Activated naive CD8-positive, alpha-beta T cell treated with anti-CD3 and anti-CD28 coated beads, Interleukin-2, amount 50 U/mL, for 16 hours (primary cell): ENCODE measurements around the gene ARHGEF16.

Experiments used
- DNase-seq: peaks from one replicate; pipeline ENCODE4 v3.0.0-alpha.2; 2020; ENCODE audit warnings: low read depth, low spot score

Gene ARHGEF16

DNA sequence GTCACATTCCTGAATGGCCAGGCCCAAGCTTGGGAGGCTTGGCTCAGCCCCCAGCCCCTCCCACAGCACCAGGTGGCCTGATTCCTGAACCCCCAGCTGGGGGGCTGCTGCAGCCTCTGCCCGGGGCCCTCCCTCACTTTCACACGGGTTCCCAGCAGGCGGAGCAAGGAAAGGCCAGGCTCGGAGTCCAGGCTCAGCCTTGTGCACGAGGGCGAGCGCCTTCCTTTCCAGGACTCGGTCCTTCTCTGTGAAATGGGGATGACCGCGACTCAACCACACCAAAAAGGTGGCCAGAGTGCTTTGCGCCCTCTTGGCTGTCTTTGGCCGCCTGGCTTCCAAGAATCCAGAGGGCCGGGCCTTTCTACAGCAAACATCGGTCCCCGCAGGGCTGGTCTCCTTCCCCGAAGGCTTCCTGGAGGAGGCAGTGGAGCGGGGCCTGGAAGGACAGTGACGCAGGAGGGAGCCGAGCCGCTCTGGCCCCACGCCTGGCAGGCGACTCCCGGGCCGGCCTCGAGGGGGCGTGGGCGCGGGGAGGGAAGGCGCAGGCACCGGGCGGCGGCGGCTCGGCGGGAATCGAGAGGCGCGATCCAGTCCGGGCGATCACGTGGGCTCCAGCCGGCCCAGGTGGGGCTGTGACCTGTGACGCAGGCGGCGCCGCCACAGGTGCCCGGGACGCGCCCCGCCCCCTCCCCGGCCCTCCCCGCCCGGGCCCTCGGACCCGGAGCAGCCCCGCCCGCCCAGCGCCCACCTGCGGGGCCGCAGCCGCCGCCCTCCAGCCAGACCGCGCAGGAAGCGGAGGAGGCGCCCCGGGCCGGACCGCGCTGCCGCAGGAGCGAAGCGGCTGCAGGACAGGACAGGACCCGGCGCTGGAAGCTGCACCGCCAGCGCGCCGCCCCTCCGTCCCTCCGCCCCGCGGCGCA lies at the start of gene ARHGEF16:
Gene ARHGEF16 (plus strand): TSS at position 775 of the 920 bp plus-strand sequence. CDS start 8,420 bp downstream, outside the sequence.
- no peak for DNase-seq

GRCh38 chr1:3404801-3405200 lies 49.7 kb upstream of the ARHGEF16 start:
- DNase-seq, result no peak

DNA sequence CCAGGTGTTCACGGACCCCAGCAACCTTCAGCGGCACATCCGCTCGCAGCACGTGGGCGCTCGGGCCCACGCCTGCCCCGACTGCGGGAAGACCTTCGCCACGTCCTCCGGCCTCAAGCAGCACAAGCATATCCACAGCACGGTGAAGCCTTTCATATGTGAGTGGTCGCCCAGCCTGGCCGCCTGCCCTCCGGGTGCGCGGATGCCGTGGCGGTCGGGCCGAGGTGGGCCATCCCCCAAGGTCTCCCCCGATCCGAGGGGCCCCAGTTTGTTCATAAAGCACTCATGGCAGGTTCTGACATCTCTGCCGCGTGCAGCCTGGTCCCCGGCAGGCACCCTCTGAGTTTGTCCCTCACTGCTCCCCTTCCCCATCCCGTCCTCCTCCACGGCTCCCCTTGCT lies 49.0 kb upstream of the ARHGEF16 start:
- DNase-seq, result no peak

- no peak for DNase-seq
Measured at GRCh38 chr1:3405974-3406867, 48.2 kb upstream of the ARHGEF16 start.

DNA sequence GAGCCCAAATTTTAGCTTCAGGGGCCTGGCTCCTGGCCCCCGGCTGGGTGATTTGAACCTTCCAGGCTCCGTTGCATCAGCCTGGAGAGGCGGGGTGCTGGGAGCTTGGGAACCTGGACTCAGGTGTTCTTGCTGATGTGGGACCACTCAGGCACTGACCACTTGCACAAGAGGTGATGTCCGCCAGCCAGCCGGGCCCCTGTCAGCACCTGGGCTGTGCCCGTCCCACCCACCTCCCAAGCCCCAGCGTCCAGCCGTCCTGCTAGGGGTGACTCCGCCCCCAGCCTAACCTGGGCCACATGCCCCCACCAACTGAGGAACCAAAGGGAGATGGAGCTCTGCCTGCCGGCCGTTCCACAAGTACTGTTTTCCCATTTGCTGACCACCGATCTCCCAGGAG lies 47.4 kb upstream of the ARHGEF16 start:
- no peak for DNase-seq

DNA sequence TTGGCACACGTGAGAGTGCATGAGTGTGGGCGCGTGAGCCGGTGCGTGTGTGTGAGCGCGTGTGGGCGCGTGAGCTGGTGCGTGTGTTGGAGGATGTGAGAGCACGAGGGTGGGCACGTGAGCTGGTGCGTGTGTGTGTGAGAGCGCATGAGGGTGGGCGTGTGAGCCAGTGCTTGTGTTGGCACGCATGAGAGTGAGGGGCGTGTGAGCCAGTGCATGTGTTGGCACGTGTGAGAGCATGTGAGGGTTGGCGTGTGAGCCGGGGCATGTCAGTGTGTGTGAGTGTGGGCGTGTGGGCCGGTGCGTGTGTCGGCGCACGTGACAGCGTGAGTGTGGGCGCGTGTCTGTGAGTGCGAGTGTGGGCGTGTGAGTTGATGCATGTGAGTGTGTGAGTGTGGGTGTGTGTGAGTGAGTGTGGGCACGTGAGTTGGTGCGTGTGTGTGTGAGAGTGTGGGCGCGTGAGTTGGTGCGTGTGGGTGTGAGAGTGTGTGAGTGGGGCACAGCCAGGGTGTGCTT lies 45.7 kb upstream of the ARHGEF16 start:
- no peak for DNase-seq

- no peak for DNase-seq
Measured at GRCh38 chr1:3409366-3410141, 44.9 kb upstream of the ARHGEF16 start.

- no peak for DNase-seq
Measured at GRCh38 chr1:3410142-3410925, 44.1 kb upstream of the ARHGEF16 start.

- no peak for DNase-seq
Measured at GRCh38 chr1:3411806-3412205, 42.7 kb upstream of the ARHGEF16 start.

DNA sequence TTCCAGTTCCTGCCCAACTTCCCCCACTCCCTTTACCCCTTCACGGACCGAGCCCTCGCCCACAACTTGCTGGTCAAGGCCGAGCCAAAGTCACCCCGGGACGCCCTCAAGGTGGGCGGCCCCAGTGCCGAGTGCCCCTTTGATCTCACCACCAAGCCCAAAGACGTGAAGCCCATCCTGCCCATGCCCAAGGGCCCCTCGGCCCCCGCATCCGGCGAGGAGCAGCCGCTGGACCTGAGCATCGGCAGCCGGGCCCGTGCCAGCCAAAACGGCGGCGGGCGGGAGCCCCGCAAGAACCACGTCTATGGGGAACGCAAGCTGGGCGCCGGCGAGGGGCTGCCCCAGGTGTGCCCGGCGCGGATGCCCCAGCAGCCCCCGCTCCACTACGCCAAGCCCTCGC lies 42.1 kb upstream of the ARHGEF16 start:
- no peak for DNase-seq

GRCh38 chr1:3413975-3414710 lies 40.3 kb upstream of the ARHGEF16 start:
- no peak for DNase-seq

- no peak for DNase-seq
Measured at GRCh38 chr1:3415260-3416090, 39.0 kb upstream of the ARHGEF16 start.

DNA sequence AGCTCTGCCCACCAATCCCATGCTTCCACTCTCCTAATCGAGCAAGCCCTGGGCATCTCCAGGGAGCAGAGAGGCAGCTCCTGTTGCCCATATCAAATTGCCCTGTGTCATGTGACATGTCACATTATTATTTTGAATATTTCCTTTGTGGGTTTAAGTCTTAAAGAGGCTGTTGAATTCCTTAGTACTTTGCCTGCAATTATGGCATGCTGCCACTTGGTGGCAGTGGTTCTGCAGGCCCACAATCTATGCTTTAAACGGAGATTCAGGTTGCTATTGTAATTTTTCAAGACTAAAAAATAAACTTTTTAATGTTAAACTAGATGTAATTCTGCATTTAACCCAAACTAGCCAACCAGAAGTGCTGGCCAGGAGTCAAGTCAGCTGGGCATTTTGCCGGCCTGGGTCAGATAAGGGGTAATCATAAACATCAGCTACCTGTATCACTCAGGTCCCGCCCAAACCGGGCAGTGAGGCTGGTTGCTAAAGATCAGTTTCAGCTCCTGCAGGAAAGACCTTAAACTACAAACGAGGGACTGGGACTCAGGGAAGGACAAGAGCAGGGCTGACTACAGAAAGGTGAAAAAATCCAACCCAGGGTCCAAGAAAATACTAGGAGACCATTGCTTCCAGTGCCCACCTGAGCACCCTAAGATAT lies 37.3 kb upstream of the ARHGEF16 start:
- DNase-seq, result no peak

DNA sequence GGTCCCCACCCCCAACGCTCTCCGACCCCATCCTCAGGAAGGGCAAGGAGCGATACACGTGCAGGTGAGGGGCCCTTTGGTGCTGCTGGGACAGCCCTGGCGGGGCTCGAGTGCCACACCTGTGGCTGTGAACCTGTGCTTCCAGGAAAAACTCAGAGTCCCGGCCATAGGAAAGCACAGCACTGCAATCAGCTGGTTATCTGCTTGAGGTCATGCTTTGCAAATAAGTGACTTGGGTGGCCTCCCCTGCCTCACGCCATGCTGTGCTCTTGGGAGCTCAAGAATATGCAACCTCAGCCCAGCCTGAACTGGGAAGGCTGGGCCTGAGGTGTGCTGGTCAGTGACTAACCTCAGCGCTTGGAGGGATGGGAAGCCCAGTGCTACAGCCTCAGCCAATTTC lies 36.5 kb upstream of the ARHGEF16 start:
- DNase-seq, result no peak

DNA sequence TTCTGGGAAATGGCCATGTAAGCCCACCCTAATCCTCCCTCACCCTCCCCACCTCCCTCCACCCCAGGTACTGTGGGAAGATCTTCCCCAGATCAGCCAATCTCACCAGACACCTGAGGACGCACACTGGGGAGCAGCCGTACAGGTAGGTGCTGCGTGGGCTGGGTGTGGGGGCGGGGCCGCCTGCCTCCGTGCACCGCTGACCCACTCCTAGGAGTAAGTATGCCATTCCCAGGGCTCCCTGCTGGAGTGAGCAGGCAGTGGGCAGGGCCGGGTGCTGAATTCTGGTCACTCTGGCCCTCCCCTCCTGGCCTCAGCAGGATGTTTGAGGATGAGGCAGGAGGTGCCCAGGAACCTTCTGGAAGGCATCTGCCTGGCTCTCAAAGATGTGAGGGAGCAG lies 35.9 kb upstream of the ARHGEF16 start:
- DNase-seq, result no peak

DNA sequence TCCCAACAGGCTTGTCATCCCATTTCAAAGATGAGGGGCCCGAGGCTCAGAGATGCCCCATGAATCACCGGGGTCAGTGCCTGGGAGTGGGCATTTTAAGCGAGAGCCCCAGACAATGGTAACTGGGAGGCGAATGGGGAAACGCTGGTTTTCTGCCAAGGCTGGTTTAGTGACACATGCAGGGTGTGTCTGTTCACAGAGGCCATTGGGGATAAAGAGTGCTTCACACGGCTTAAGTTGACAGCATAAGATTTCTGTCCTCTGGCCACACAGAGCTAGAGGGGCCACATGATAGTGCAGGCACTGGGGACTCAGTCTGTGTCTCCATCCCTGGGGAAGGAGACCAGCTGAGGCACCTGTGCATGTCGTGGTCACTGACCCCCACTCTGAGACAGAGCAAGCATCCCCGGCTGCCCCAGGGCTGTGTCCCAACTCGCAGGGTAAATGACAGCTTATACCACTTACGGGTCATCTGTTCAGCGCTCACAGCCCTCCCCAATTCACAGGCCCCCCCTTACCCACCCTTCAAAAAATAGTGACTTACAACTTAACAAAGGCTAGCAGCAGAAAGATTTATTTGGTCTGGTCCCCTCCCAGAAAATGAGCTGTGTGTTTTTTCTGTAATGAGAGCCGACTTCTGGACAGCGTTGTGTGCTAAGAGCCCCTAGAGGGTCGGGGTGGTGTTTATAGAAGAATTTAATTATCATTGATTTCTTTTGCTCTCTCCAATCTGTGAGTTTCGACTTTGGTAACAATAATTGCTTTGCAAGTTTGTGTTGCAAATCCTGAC lies 34.9 kb upstream of the ARHGEF16 start:
- DNase-seq, result no peak

DNA sequence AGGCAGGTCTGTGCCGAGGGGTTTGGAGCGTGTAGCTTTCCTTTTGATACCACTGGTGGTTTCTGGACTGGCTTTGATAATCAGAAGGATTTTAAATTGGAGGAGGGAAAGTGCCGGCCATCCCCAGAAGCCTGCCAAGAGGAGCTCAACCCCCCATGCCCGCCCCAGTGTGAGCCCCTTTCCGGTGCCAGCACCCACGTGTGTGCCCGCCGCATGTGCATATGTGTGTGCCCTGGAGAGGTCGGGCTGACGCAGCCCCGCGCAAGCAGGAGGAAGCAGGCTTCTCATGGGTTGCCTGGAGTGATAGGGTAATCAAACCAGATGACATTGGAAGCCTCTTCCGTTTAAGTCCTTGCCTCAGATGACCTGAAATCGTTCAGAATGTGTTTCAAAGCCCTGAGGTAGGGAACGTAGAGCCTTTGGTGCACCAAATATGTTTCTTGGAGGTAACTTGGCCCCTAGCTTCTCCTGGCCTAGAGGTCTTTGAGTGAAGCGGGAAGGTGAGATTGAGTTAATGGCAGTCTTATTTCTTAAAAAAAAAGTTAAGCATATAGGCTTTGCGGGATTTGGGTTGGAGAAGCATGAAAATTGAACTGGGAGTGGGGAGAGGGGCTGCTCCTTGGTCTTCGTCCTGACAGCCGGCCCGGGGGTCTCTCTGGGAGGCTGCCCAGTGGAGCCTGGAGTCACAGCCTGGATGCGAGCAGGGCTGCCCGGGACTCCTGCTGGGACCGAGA lies 34.1 kb upstream of the ARHGEF16 start:
- no peak for DNase-seq
